Stimulated activated CD4-positive, alpha-beta T cell treated with anti-CD3 and anti-CD28 coated beads, Interleukin-4, amount 100 ng/mL, for 48 hours (primary cell): ENCODE data around the gene RAB11FIP3.

Experiments used
- DNase-seq, 2 donors: peaks; one replicate each; pipeline ENCODE4 v3.0.0-alpha.2; 2020; ENCODE audit warnings: low read depth in 2 of 2

RAB11FIP3 gene

DNA sequence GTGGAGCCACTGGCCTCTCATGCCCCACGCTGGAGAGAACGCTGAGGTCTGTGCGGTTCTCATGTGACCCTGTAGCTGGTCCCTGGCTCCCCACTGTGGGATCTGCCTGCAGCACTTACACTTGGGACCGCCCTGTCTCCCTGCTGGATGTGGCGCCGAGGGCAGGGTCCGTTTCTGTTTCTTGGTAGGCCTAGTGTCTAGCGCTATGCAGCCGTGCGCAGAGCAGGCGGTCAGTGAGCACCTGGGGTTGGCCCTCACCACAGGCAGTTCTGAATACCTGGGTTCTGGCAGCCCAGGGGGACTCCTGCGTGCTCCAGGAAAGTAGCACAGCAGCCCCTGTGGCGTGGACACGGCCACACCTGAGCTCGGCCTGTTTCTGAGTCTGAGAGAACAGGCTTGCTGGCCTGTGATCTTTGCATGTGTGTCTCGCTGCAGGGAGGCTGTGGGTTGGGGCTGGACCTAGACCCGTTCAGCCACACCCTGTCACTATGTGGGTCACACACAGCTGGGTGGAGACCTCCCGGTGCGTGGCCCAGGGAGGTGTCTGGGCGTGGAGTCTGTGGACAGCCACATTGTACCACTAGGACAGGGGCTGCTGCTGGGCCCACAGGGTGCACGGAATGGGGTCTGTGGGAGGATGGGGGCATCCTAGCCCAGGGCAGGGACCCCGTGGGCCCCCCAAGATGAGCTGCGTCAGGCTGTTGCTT is 104.8 kb downstream of the RAB11FIP3 start:
- no peak for DNase-seq

DNA sequence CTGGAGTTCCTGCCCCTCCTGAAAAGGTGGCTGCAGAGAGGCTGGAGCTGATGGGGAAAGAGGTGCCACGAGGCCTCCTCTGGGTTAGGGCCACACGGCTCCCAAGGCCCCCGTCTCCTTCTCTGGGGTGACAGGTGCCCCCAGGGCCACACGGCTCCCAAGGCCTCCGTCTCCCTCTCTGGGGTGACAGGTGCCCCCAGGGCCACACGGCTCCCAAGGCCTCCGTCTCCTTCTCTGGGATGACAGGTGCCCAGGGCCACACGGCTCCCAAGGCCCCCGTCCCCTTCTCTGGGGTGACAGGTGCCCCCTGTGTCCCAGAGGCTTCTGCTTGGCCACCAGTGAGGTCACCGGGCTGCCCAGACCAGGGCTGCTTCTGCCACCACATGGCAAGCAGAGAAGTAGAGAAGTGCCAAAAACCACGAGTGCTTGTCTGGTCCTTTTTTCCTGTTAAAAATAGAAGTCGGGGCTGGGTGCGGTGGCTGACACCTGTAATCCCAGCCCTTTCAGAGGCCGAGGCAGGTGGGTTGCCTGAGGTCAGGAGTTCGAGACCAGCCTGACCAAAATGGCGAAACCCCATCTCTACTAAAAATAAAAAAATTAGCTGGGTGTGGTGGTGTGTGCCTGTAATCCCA is 106.2 kb downstream of the RAB11FIP3 start:
- DNase-seq = no peak

DNA sequence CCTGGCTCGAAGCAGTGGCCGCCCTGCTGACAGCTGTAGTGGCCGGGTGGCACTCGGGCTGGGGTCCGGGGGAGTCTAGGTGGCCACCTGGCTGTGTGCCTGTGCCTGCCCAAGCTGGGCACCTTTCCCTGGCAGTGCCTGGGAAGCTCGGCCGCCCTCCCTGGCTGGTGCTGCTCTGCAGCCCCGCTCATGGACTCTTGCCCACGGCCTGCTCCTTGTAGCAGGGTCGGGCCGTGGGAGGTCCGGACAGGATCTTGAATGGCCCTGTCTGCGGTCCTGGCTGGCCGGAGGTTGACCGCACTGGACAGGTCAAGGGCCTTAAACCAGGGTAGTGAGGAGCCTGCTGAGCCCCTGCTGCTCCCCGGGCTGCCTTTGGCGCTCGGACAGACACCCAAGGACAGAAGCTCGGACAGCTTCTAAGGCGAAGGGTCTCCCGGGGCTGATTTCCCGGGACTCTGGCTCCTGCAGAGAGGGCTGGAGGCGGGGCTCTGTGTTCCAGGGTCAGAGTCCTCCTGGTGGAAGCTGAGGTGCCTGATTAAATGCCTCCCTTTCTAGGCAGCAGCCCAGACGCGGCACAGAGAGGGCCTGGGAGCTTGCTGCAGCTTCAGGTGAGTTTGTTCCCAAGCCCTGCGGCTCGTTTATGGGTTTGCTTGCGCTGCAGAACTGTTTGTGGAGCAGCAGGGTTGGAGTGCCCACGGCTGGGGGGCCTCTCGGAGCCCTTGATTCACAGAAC is 108.1 kb downstream of the RAB11FIP3 start:
- no peak for DNase-seq

DNA sequence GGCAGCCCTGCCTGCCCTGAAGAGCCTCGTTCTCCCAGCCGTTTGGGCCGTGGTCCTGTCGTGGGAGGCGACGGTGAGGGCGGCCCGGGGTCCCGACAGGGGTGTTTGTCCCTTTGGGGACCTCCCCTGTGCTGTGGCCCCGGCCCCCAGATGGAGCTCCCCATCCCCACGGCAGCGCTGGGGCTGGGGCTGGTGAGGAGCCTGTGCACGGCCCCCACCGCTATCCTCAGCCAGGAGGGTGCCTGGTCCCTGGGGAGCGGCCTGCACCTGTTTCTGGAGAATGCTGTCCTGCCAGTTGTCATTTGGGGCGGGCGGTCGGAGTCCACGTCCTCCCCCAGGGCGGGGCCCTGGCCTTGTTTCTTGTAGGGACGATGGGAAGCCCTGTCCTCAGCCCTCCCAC is 108.7 kb downstream of the RAB11FIP3 start:
- DNase-seq = no peak

DNA sequence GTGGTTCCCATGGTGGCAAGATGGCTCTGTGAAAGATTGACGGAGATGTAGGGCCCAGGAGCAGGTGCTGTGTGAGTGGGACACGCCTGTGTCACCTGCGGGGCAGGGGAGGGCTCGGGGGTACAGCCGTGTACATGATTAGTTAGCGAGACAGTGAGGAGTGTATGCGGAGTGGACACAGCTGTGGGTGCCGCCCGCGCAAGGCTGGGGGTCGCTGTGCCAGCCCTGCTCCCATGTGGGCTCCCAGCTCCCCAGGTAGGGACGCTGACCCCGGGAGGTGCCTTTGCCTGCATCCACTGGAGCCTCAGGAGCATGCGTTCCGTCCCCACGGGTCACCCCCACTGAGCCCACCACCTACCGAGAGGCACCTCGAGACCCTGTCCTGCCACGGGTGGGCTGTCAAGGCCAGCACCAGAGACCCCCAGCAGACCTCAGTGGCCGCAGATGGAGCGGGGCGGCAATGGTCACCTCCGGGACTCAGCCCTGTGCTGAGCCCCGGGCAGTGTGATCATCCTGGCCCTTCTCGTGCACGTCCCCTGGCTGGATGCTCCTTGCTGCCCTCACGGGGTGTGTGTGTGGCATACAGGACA is 109.5 kb downstream of the RAB11FIP3 start:
- DNase-seq = no peak

DNA sequence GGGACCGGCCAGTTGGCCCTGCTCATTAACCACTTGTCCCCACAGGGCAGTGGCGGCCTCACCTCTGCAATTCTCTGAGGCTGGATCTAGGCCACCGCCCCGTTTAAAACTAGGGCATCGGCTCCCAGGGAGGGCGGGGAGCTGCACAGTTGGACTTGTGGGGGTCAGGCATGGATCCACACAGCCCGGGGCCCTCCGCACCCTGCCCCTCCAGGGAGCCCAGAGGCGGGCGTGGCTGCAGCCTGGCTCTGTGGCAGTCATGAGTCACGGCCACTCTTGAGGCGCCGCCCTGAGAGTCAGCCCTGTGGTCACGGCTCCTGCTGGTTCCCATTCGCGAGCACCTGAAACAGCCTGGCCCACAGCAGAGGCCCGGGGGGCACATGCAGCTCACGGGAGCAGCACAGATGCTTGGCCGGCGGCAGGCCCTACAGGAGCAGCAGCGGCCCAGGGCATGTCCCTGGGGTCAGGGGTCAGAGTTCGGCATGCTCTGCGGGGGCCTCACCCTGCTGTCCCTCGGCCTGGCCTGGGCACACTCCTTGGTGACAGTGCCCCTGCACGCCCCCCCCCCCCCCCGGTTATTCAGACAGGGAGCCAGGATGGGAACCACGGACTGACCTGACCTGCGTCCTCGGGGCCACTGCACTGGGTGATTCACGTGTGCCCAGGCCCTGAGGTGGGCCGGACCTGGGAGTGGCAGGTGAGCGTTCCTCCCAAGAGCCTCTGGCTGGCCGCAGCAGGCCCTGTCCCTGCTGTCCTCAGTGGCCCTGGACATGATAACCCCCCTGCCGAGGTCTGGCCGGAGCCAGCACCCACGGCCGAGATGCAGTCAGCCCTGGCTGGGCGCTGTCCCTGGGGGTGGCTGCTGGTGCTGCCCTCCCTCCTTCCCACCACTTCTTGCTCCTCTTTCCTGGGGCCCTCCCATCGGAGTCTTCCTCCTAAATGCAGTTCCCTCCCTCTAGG is 110.3 kb downstream of the RAB11FIP3 start:
- DNase-seq = no peak

DNA sequence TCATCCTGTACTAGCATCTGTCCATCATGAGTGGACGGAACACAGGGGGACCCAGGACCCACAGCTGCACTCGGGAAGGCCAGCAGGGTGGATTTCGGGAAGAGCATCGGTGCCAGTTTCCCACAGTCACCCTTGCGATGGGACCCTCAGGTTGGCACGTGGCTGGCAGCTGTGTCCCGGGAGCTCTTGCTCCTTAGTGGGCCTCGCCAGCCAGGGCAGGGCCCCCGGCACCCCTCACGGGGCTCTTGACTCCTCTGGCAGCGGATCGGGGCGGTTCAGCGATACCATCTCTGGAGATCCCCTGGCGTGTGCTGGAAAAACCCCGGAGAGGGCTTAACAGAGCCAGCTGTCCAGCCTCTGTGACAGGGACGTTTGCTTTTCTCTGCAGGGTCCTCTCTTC is 111.3 kb downstream of the RAB11FIP3 start:
- DNase-seq = no peak

DNA sequence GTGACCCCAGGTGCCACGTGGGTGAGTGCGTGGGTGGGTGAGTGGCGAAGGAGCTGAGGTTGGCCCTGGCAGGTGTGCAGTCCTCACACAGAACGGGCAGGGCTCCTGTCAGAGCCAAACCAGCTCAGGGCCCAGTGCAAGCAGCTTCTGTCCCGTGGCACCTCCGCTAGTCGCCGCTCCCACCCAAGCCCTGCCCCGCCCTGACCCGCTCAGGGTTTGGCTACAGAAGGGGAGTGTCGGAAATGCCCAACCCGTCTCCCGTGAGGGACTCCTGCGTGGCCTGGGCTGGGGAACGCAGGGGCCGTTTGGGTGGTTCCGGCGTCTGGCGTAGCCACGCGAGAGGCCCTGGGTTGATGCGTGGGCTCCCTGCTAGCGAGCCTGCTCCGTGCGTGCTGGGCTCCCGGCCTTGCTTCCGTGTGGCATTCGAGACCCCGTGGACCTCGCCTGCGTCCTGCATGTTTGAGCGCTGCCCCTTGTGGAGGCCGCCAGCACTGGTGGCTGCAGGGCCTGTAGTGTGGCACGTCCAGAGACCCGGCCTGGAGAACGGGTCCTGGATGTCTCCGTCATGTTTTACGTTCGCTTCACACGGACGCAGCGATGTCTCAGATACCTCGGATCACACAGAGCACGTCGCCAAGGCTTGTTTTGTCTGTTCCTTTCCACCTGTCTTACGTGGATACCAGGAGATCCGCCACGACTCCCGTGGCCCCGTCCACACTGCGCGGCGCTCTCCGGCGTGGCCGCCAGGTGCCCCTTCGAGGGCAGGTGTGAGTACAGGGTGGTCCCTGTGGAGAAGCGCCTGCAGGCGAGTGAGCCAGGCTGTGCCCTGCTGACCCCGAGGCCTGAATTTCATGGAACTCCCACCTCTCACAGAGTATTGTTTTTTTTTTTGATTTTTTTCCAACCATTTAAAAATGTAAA is 112.2 kb downstream of the RAB11FIP3 start:
- DNase-seq = no peak

DNA sequence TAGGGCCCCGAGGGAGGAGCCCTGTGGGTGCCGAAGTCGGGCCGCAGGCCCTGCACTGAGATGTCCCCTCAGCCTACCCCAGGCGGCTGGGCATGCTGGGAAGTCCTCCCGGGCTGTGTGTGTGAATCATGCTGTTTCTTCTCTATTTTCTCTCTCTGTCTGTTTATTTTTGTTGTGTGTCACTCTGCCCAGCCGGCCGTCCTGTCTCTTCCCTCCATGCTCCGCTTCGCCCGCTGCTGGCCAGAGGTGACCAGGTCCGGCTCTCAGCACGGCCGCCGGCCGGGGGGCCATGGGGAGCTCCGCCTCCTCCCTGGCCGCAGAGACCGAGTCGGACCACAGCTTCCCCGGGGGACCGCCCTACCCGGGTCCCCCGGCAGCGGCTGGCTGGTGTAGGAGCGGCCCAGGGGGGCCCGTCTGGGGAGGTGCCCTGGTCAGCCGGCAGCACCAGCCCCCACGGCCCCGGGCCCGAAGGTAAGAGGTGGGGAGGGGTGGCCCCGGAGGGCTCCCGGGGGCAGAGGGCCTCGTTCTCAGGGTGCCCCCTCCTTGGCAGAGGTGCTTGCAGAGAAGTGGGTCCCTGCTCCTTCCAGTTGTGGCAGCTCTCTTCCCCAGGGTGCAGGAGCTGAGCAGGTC is 114.6 kb downstream of the RAB11FIP3 start:
- no peak for DNase-seq

DNA sequence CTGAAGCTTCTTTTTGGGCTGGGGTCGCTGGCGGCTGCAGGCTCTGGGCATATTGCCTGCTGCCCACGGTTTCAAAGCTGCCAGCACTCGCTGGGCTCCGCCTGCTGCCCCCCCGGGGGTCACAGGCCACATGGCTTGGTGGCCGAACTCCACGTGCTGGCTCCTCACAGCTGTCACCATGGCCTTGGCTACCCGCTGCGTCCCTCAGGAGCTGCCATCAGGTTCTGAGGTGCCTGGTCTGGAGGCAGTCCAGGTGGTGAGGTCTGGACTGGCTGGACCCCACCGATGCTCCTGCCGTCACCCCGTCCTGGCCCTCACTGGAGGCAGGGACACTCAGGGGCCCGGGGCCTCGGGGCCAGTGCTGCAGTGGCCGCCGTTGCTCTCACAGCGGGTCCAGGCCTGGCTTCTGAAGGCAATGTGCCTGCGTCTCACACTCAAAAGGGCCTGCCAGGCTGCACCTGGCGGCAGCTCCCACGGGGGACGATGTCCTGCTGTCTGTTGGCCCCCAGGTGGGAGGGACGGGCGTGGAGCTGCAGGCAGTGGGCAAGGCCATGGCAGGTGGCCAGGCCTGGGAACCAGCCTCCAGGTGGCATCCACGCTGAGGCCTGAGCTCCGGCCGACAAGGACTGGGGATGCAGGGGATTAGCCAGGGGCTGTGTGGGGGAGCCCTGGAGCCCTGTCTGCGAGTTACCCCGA is 115.3 kb downstream of the RAB11FIP3 start:
- DNase-seq = no peak

DNA sequence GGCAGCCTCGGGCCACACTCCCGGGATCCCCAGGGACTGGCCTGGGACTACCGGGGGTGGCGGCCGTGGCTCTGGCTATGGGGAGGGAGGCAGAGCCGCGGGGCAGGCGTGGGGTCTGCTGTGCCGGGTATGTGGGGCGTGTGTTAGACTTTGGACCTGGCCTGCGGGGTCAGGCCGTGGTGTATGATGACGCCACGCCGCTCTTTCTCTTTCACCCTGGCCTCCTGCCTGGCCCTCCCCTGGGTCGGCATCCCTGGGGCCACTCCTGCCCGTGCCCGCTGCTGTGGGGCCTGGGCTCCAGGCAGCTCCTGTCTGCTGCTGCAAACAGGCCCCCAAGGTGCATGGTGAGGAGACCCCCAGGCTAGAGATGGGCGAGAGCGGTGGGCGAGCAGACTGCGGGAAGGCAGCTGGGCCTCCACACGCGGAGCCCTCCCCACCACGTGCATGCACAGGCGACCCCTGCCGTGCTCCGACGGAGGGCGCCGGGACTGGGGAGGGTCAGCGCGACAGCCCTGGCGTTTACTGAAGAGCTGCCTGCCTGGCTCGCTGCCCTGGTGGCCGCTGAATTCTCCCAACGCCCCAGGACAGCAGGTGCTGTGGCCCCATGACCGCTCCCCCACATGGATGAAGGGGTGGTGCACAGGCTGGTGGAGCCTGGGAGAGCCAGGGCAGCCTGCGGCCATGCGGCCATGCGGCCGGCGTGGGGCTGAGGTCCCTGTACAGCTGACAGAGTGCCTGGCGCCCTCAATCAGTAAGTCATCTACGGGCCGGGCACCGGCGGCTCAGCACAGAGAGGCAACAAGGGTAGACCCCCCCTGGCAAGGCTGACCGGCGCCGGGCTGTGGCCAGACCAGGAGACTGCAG is 118.1 kb downstream of the RAB11FIP3 start:
- DNase-seq = no peak

DNA sequence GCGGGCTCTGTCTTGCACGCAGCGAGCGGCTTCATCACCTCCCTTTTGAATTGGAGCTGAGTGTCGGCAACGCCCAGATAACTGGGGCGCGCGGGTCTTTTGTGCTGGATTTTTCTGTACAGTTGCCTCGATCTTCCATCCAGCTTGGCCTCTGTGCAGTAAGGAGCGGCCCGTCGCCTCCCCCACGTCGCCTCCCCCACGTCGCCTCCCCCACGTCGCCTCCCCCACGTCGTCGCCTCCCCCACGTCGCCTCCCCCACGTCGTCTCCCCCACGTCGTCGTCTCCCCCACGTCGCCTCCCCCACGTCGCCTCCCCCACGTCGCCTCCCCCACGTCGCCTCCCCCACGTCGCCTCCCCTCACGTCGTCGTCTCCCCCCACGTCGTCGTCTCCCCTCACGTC is 119.1 kb downstream of the RAB11FIP3 start:
- DNase-seq = no peak

DNA sequence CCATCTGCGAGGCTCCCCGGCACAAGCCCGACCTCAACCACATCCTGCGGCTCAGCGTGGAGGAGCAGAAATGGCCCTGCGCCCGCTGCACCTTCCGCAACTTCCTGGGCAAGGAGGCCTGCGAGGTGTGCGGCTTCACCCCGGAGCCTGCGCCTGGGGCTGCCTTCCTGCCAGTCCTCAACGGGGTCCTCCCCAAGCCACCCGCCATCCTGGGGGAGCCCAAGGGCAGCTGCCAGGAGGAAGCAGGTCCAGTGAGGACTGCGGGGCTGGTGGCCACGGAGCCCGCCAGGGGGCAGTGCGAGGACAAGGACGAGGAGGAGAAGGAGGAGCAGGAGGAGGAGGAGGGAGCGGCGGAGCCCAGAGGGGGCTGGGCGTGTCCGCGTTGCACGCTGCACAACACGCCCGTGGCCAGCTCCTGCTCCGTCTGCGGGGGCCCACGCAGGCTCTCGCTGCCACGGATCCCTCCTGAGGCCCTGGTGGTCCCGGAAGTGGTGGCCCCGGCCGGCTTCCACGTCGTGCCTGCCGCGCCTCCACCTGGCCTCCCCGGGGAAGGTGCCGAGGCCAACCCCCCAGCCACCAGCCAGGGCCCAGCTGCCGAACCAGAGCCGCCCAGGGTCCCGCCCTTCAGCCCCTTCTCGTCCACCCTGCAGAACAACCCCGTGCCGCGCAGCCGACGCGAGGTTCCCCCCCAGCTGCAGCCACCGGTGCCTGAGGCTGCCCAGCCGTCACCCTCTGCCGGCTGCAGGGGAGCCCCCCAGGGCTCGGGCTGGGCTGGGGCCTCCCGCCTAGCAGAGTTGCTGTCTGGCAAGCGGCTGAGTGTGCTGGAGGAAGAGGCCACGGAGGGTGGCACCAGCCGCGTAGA is 121.7 kb downstream of the RAB11FIP3 start:
- DNase-seq = no peak

DNA sequence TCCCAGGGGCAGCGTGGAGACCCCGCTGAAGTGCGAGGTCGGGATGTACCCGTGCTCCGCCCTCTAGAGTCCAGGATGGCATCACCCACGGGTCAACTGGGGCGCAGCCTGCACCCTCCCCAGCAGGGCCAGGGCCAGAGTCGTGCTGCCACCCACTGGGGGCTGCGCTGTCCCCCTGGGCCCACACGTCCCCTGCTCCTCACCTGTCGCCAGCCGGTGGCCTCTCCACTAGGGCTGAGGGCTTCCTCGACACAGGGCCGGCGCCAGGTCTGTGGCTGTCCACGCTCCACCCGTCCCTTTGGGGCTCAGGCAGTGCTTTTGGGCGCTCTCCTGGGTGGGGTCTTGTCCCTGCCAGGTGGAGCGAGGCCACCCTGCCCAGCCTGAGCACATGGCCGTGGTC is 123.1 kb downstream of the RAB11FIP3 start:
- DNase-seq = no peak

DNA sequence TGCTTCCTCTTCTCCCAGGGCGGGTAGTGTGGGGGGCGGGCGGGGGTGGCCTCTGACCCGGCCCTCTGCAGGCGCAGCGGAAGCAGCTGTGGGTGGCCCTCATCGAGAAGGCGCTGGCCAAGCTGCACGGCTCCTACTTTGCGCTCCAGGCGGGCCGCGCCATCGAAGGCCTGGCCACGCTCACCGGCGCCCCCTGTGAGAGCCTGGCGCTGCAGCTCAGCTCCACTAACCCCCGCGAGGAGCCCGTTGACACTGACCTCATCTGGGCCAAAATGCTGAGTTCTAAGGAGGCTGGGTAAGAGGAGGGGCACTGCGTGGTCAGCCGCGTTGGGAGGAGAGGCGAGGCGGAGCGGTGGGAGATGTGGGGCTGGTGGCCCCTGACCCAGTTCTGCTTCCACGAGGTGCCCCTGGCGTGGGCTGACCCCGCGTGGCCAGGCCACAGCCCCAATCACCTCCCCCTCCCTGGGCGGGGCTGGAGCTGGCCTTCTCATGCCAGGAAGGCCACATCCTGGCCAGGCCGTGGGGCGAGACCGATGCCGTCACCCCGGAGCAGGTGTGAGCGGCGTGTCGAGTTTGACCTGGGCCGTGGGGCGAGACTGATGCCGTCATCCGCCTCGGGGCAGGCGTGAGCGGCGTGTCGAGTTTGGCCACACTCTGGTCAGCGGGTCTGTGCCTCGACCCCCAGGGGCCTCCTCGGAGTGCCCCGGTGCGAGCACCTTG is 124.3 kb downstream of the RAB11FIP3 start:
- DNase-seq = no peak

DNA sequence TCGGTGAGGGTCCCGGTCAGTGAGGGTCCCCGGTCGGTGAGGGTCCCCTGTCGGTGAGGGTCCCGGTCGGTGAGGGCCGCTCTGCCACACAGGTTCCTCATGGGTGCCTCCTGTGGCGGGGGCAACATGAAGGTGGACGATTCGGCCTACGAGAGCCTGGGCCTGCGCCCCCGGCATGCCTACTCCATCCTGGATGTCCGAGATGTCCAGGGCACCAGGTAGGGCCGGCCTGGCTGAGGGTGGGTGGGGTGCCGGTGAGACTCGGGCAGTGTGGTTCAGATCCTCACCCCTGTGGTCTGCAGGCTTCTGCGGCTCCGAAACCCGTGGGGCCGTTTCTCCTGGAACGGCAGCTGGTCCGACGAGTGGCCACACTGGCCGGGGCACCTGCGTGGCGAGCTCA is 125.8 kb downstream of the RAB11FIP3 start:
- no peak for DNase-seq

DNA sequence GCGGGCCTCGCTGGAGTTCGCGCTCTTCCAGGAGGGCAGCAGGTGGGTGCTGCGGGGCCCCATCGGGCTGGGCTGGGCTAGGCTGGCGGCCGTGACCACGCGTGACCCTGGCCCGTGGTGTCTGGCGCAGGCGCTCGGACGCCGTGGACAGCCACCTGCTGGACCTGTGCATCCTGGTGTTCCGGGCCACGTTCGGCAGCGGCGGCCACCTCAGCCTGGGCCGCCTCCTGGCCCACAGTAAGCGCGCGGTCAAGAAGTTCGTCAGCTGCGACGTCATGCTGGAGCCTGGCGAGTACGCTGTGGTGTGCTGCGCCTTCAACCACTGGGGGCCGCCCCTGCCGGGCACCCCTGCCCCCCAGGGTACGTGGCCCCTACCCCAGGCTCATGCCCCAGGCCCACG is 126.7 kb downstream of the RAB11FIP3 start:
- no peak for DNase-seq
